Chondrocyte (in vitro differentiated cells): ENCODE results near the gene MEGF6. TPM values are rescaled to one million over a fixed set of nuclear protein-coding genes. Genes with fewer than 3 reads are reported as not detected.

Experiments
- DNase-seq: peaks from one replicate; pipeline ENCODE4 v3.0.0; 2021; ENCODE audit warnings: mixed read lengths, low spot score
- H3K27ac Mint-ChIP-seq: one replicate; pipeline ENCODE4 v1.8.0; 2021; ENCODE audit warnings: mild to moderate bottlenecking, moderate library complexity, mixed read lengths; ENCODE audit not compliant: unreplicated experiment
- H3K27me3 Mint-ChIP-seq: 2 replicates; pipeline ENCODE4 v1.8.0; 2021; ENCODE audit warnings: low read depth, mixed read lengths
- H3K36me3 Mint-ChIP-seq: 2 replicates; pipeline ENCODE4 v1.8.0; 2021; ENCODE audit warnings: low read depth, mixed read lengths
- H3K4me1 Mint-ChIP-seq: 2 replicates; pipeline ENCODE4 v1.8.0; 2021; ENCODE audit warnings: low read depth, mild to moderate bottlenecking, mixed read lengths
- H3K4me3 Mint-ChIP-seq: one replicate; pipeline ENCODE4 v1.8.0; 2021; ENCODE audit warnings: mild to moderate bottlenecking, moderate library complexity, mixed read lengths; ENCODE audit not compliant: unreplicated experiment
- H3K9me3 Mint-ChIP-seq: 2 replicates; pipeline ENCODE4 v1.8.0; 2021; ENCODE audit warnings: low read depth, mixed read lengths
- CTCF ChIP-seq: fragments of 200-600 bp; sonication (generic); IDR thresholded peaks from 2 replicates; pipeline ENCODE4 v1.5.0; 2021; ENCODE audit warnings: antibody characterized with exemption, mild to moderate bottlenecking, moderate library complexity
- total RNA-seq: library from RNA; stranded (reverse); gene quantifications from 3 replicates; pipeline ENCODE4 v1.2.1, GENCODE V29; 2021

The MEGF6 gene
- total RNA-seq, 1 donor from 2014 or later = 328 TPM

- H3K27ac Mint-ChIP-seq = no peak overlapping the region
- H3K27me3 Mint-ChIP-seq = no peaks in the 10 kb centered on the region
- no peaks in the 10 kb centered on the region for H3K4me1 Mint-ChIP-seq
- DNase-seq = no peak
- H3K9me3 Mint-ChIP-seq = no peaks in the 10 kb centered on the region
- H3K36me3 Mint-ChIP-seq = no peaks in the 10 kb centered on the region
- H3K4me3 Mint-ChIP-seq = no peak overlapping the region
- no peak for TF ChIP-seq CTCF
Observed at GRCh38 chr1:3604468-3604974, 6.8 kb downstream of the MEGF6 start.

- DNase-seq = no peak
- Mint-ChIP-seq H3K9me3 (no peaks in the 10 kb centered on the region), H3K36me3 (no peaks in the 10 kb centered on the region), H3K27me3 (no peaks in the 10 kb centered on the region), H3K4me3 (no peak overlapping the region), H3K4me1 (no peaks in the 10 kb centered on the region), H3K27ac (no peak overlapping the region)
- TF ChIP-seq CTCF = no peak
Observed at GRCh38 chr1:3603571-3604467, 7.5 kb downstream of the MEGF6 start.

GRCh38 chr1:3603156-3603555 lies 8.2 kb downstream of the MEGF6 start:
- DNase-seq = no peak
- no peak for TF ChIP-seq CTCF
- no peak overlapping the region for H3K4me3 Mint-ChIP-seq
- no peaks in the 10 kb centered on the region for H3K4me1 Mint-ChIP-seq
- H3K27ac Mint-ChIP-seq = no peak overlapping the region
- H3K27me3 Mint-ChIP-seq = no peaks in the 10 kb centered on the region
- no peaks in the 10 kb centered on the region for H3K36me3 Mint-ChIP-seq
- H3K9me3 Mint-ChIP-seq = no peaks in the 10 kb centered on the region

DNA sequence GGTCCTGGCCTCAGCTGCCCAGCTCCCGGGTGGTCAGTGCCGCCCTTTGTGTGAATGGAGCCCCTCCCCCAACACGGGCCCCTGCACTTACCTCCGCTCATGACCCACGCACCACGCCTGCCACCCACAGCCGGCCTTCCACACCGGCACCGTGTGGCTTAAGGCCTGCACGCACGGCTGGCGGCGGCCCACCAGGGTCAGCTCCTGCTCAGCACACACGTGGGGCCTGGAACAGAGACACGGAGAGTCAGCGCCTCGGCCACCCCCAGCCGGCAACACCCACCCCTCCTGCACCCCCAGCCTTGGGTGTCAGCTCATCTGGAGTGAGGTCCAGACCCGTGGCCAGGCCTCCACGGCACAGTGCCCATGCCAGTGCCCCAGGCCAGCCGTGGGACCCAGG lies 8.9 kb downstream of the MEGF6 start:
- no peak for TF ChIP-seq CTCF
- H3K36me3 Mint-ChIP-seq = no peaks in the 10 kb centered on the region
- no peaks in the 10 kb centered on the region for H3K4me1 Mint-ChIP-seq
- peaks cover 4% of the 10 kb centered on the region for H3K27me3 Mint-ChIP-seq
- no peak for DNase-seq
- H3K27ac Mint-ChIP-seq = no peak overlapping the region
- H3K4me3 Mint-ChIP-seq = no peak overlapping the region
- H3K9me3 Mint-ChIP-seq = no peaks in the 10 kb centered on the region

DNA sequence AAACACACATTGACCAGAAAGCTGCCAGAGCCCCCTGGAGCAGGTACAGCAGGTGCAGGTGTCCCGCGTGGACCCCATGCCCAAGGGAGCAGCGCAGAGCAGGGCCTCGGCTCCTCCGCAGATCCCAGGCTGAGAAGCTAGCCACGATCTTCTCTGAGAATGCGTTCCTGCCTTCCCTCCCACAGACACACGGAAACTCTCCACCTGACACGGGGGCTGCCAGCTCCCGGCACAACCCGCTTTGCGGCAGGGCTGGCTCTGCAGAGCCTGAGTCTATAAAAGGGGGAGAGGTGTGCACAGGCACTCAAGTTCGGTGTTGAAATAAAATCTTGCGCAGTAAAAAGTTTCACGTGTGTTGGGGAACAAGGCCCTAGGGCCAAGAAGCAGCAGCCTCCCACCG lies 9.6 kb downstream of the MEGF6 start:
- Mint-ChIP-seq H3K27me3 (peaks cover 4% of the 10 kb centered on the region), H3K9me3 (no peaks in the 10 kb centered on the region), H3K36me3 (no peaks in the 10 kb centered on the region), H3K4me3 (no peak overlapping the region), H3K4me1 (no peaks in the 10 kb centered on the region), H3K27ac (no peak overlapping the region)
- no peak for DNase-seq
- no peak for TF ChIP-seq CTCF
